Panc1 (cell line): Measurements from ENCODE around the gene CUL1.

Experiments used
- POLR2AphosphoS5 ChIP-seq: IDR thresholded peaks from 2 replicates; pipeline ENCODE4 v1.6.1; 2012; ENCODE audit warnings: mild to moderate bottlenecking, low read depth, low read length, moderate library complexity
- TF ChIP-seq, protein P1 (sequence below): fragments of 450-650 bp; IDR thresholded peaks from 2 replicates; pipeline ENCODE4 v1.5.1; 2017; ENCODE audit warnings: mild to moderate bottlenecking

DNA sequence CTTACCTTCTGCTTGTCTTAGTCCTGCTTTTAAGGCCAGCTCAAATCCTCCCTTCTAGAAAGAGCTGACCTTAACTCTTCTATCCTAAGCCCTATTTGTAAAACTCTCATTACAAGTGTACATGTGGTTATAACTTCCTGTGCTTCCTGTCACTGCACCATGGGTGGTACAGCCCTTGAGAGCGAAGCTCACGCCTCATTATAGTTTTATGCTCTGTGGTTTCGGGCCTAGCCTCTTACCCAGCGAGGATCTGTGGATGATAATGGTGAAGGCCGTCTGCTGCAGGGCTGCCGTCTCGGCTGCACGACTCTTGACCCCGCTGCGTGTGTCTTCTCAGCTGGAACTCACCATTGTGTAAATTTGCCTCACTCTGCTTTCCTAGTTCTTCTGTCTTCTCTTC lies 74.6 kb downstream of the CUL1 start:
- TF ChIP-seq, protein P1, sequence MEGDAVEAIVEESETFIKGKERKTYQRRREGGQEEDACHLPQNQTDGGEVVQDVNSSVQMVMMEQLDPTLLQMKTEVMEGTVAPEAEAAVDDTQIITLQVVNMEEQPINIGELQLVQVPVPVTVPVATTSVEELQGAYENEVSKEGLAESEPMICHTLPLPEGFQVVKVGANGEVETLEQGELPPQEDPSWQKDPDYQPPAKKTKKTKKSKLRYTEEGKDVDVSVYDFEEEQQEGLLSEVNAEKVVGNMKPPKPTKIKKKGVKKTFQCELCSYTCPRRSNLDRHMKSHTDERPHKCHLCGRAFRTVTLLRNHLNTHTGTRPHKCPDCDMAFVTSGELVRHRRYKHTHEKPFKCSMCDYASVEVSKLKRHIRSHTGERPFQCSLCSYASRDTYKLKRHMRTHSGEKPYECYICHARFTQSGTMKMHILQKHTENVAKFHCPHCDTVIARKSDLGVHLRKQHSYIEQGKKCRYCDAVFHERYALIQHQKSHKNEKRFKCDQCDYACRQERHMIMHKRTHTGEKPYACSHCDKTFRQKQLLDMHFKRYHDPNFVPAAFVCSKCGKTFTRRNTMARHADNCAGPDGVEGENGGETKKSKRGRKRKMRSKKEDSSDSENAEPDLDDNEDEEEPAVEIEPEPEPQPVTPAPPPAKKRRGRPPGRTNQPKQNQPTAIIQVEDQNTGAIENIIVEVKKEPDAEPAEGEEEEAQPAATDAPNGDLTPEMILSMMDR, result no peak
- TF ChIP-seq POLR2AphosphoS5, result no peak
